NCI-H1092 (cell line): Measurements from ENCODE around the gene POLR2A.

Experiments used
- DNase-seq: peaks from one replicate; lab custom pipeline; 2025; lab: John Stamatoyannopoulos, UW

Gene POLR2A

GRCh38 chr17:7508846-7509245 is 24.7 kb downstream of the POLR2A start:
- no peak for DNase-seq

- DNase-seq = no peak
Measured at GRCh38 chr17:7509937-7510336, 25.8 kb downstream of the POLR2A start.

- no peak for DNase-seq
Measured at GRCh38 chr17:7511108-7511507, 26.9 kb downstream of the POLR2A start.

GRCh38 chr17:7512105-7512504 is 27.9 kb downstream of the POLR2A start:
- DNase-seq = no peak

- no peak for DNase-seq
Measured at GRCh38 chr17:7512824-7513540, 28.8 kb downstream of the POLR2A start.

- no peak for DNase-seq
Measured at GRCh38 chr17:7513850-7514419, 29.8 kb downstream of the POLR2A start.

- DNase-seq = no peak
Measured at GRCh38 chr17:7515911-7516610, 31.9 kb downstream of the POLR2A start.

- DNase-seq = no peak
Measured at GRCh38 chr17:7523033-7523432, 38.9 kb downstream of the POLR2A start.

GRCh38 chr17:7528842-7529241 is 44.7 kb downstream of the POLR2A start:
- no peak for DNase-seq

GRCh38 chr17:7530023-7530900 is 46.1 kb downstream of the POLR2A start:
- no peak for DNase-seq

GRCh38 chr17:7538050-7538449 is 53.9 kb downstream of the POLR2A start:
- DNase-seq = no peak

- DNase-seq = no peak
Measured at GRCh38 chr17:7538891-7539545, 54.9 kb downstream of the POLR2A start.

- DNase-seq = no peak
Measured at GRCh38 chr17:7541074-7541621, 57.0 kb downstream of the POLR2A start.

- no peak for DNase-seq
Measured at GRCh38 chr17:7544911-7545310, 60.7 kb downstream of the POLR2A start.

GRCh38 chr17:7548585-7549400 is 64.6 kb downstream of the POLR2A start, which contains the start of gene TNFSF12:
TSS of gene TNFSF12 (plus strand) at chr17:7549058. CDS start at chr17:7549154, 96 bp downstream.
- DNase-seq = no peak
